ENCODE data around the gene SLC22A2.

GRCh38 chr6:160190973-160191372 is 67.6 kb downstream of the SLC22A2 start:
- TF ChIP-seq ZNF17 (CRISPR knock-in tag; IDR thresholded peaks at IDR 0.05) (no peak), POLR2A (IDR thresholded peaks at IDR 0.05; ENCODE audit: insufficient read depth in 1 of 2, low read depth in 2 of 2, low read length in 2 of 2) (no peak), ZSCAN20 (CRISPR knock-in tag; IDR thresholded peaks at IDR 0.05; ENCODE audit: borderline replicate concordance) (no peak), RAD21 (CRISPR knock-in tag; IDR thresholded peaks at IDR 0.05) (no peak), SMARCE1 (IDR thresholded peaks at IDR 0.05; ENCODE audit: borderline replicate concordance) (no peak)
- TF ChIP-seq, protein P1, sequence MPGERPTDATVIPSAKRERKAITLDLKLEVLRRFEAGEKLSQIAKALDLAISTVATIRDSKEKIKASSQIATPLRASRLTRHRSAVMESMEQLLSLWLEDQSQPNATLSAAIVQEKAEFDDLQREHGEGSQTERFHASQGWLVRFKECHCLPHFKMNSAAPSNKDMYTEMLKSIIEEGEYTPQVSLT (CRISPR knock-in tag; IDR thresholded peaks at IDR 0.05; ENCODE audit: borderline replicate concordance, low read depth), result no peak

All from HepG2 (cell line).